PC-3 (cell line): ENCODE measurements around the gene SPATA2. TPM values are rescaled to one million over a fixed set of nuclear protein-coding genes. Genes with fewer than 3 reads are reported as not detected.
"Not testable (repeated sequence)": the region's sequence is repeated elsewhere in the genome, so short reads cannot be mapped to it uniquely, and the experiment has no call there.

Experiments
- ATAC-seq: fragments of 200-7000 bp; cut with Tn5 transposase; 2 replicates; pipeline ENCODE4 v1.9.1; 2020; ENCODE audit warnings: mild to moderate bottlenecking, moderate library complexity
- BruUV-seq: library from RNA; stranded (reverse); fragments of 400-500 nt; replicated peaks from 2 replicates; lab custom pipeline; 2021; lab: Mats Ljungman, UMichigan
- CTCF ChIA-PET: fragments of 300-600 bp; sonication (Branson Sonifier 250); formaldehyde crosslinking; loops from one replicate; lab custom pipeline; 2022; ENCODE audit warnings: antibody characterized with exemption; lab: Charles Lee
- POLR2A ChIA-PET: fragments of 300-600 bp; sonication (Branson Sonifier 250); formaldehyde crosslinking; loops from one replicate; lab custom pipeline; 2022; ENCODE audit warnings: antibody characterized with exemption; ENCODE audit not compliant: unreplicated experiment; lab: Charles Lee
- DNase-seq: peaks from one replicate; pipeline ENCODE4 v3.0.0-alpha.2; 2015
- H2AFZ ChIP-seq: fragments of 300-600 bp; sonication (generic); 2 replicates; pipeline ENCODE4 v1.6.0; 2016; ENCODE audit warnings: antibody characterized with exemption, low read length
- H3F3A ChIP-seq: fragments of 300-600 bp; sonication (generic); one replicate; pipeline ENCODE4 v1.6.0; 2017; ENCODE audit warnings: antibody characterized with exemption, low read length, control low read depth, mild to moderate bottlenecking; ENCODE audit not compliant: unreplicated experiment
- H3K27ac ChIP-seq: fragments of 300-600 bp; sonication (generic); 2 replicates; pipeline ENCODE4 v1.5.1; 2016; ENCODE audit warnings: mild to moderate bottlenecking, low read length
- H3K27me3 ChIP-seq: fragments of 300-600 bp; sonication (generic); 2 replicates; pipeline ENCODE4 v1.6.1; 2016; ENCODE audit warnings: low read length, mixed read lengths
- H3K36me3 ChIP-seq: fragments of 300-600 bp; sonication (generic); 2 replicates; pipeline ENCODE4 v1.6.1; 2016; ENCODE audit warnings: low read depth, mixed run types, low read length, mixed read lengths
- H3K4me1 ChIP-seq: fragments of 300-600 bp; sonication (generic); 2 replicates; pipeline ENCODE4 v1.5.1; 2016; ENCODE audit warnings: low read length; ENCODE audit not compliant: insufficient read depth
- H3K4me2 ChIP-seq: fragments of 300-600 bp; sonication (generic); 2 replicates; pipeline ENCODE4 v1.6.0; 2016; ENCODE audit warnings: low read length
- H3K4me3 ChIP-seq: fragments of 300-600 bp; sonication (generic); 2 replicates; pipeline ENCODE4 v1.5.1; 2016; ENCODE audit warnings: mild to moderate bottlenecking, low read length, mixed read lengths
- H3K79me2 ChIP-seq: fragments of 300-600 bp; sonication (generic); 2 replicates; pipeline ENCODE4 v1.6.1; 2017; ENCODE audit warnings: low read length, mixed read lengths
- H3K9ac ChIP-seq: fragments of 300-600 bp; sonication (generic); 2 replicates; pipeline ENCODE4 v1.6.0; 2016; ENCODE audit warnings: mild to moderate bottlenecking, low read length
- H3K9me2 ChIP-seq: fragments of 300-600 bp; sonication (generic); replicated peaks from 2 replicates; pipeline ENCODE4 v1.6.1; 2016; ENCODE audit warnings: mixed run types, low read length, mixed read lengths
- H3K9me3 ChIP-seq: fragments of 300-600 bp; sonication (generic); 2 replicates; pipeline ENCODE4 v1.6.1; 2016; ENCODE audit warnings: low read length, mixed read lengths
- H4K20me1 ChIP-seq: fragments of 300-600 bp; sonication (generic); 2 replicates; pipeline ENCODE4 v1.6.1; 2016; ENCODE audit warnings: low read length, mixed read lengths
- EZH2 ChIP-seq: fragments of 300-600 bp; sonication (generic); IDR thresholded peaks from one replicate; pipeline ENCODE4 v1.6.1; 2017; ENCODE audit warnings: antibody characterized with exemption, mild to moderate bottlenecking, low read length; ENCODE audit not compliant: unreplicated experiment
- EZH2phosphoT487 ChIP-seq: fragments of 300-600 bp; sonication (generic); IDR thresholded peaks from 2 replicates; pipeline ENCODE4 v1.6.1; 2018; ENCODE audit warnings: mild to moderate bottlenecking, antibody characterized with exemption, low read length, borderline replicate concordance
- intact Hi-C: fragments of 100-400 bp; cut with micrococcal nuclease; formaldehyde crosslinking; loops from 2 replicates; pipeline ENCODE4 v1.9.0; 2023
- total RNA-seq: library from RNA; depleted of rRNA; stranded (reverse); fragments of >200 nt; gene quantifications from 2 replicates; pipeline ENCODE4 v1.2.3, GENCODE V29; 2014
- TF ChIP-seq, protein P1 (sequence below): fragments of 300-600 bp; sonication (generic); conservative IDR thresholded peaks from 2 replicates; pipeline ENCODE4 v1.5.1; 2017; ENCODE audit warnings: antibody characterized with exemption, low read depth, mild to moderate bottlenecking, low read length

SPATA2 gene
- total RNA-seq, 1 experiment from 2014 or later = 7.4 TPM

GRCh38 chr20:49863666-49864065, 51.7 kb downstream of the SPATA2 start:
- no peaks in the 10 kb centered on the region for H4K20me1 ChIP-seq
- H3K27ac ChIP-seq = no peak overlapping the region
- peaks cover 18% of the 10 kb centered on the region for H3K4me1 ChIP-seq
- intact Hi-C loops = no loop called here
- no peaks in the 10 kb centered on the region for H3K27me3 ChIP-seq
- no peaks in the 10 kb centered on the region for H3K79me2 ChIP-seq
- ATAC-seq (no peak), DNase-seq (no peak)
- TF ChIP-seq EZH2 = no peak
- TF ChIP-seq, protein P1, sequence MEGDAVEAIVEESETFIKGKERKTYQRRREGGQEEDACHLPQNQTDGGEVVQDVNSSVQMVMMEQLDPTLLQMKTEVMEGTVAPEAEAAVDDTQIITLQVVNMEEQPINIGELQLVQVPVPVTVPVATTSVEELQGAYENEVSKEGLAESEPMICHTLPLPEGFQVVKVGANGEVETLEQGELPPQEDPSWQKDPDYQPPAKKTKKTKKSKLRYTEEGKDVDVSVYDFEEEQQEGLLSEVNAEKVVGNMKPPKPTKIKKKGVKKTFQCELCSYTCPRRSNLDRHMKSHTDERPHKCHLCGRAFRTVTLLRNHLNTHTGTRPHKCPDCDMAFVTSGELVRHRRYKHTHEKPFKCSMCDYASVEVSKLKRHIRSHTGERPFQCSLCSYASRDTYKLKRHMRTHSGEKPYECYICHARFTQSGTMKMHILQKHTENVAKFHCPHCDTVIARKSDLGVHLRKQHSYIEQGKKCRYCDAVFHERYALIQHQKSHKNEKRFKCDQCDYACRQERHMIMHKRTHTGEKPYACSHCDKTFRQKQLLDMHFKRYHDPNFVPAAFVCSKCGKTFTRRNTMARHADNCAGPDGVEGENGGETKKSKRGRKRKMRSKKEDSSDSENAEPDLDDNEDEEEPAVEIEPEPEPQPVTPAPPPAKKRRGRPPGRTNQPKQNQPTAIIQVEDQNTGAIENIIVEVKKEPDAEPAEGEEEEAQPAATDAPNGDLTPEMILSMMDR = no peak
- H3K9ac ChIP-seq = no peak overlapping the region
- H3K36me3 ChIP-seq = no peaks in the 10 kb centered on the region
- CTCF ChIA-PET = interaction anchor here (0.7 kb wide), 1 partner anchor 259 kb away, joined by 4 read pairs; no protein-coding TSS in a partner anchor
- BruUV-seq = no TSS peak
- no peaks in the 10 kb centered on the region for H3K9me3 ChIP-seq
- H2AFZ ChIP-seq = no peak overlapping the region
- no peaks in the 10 kb centered on the region for H3K9me2 ChIP-seq
- POLR2A ChIA-PET = no interaction called here
- H3K4me2 ChIP-seq = no peak overlapping the region
- H3F3A ChIP-seq = no peaks in the 10 kb centered on the region
- no peak overlapping the region for H3K4me3 ChIP-seq

DNA sequence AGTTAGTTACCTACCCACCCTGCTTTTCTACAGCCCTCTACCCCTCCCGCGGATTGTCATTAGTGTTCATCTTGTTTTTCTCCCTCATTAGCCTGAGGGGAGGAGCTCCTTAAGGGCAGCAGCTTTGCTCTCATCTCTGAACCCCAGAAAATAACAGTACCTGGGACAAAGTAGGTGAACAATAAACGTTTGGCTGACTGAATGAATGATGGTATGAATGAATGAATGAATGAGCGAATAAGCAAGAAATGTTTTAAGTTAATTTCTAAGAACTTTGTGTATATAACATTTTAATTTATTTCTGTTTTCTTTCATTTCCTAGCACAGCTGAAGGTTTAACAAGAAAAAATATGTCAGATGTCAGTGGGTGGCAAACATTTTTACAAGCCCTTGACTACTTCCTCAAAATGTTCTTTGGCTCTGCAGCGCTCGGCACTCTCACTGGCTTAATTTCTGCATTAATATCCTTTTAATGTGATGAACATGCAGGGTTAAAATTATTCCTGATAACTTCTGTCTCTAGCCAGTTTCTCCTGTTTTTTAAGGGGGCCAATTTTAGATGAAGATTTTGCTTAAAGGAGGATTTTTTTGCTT, 52.6 kb downstream of the SPATA2 start:
- Histone ChIP-seq H3F3A (no peaks in the 10 kb centered on the region), H3K9me3 (no peaks in the 10 kb centered on the region), H3K27me3 (no peaks in the 10 kb centered on the region), H3K9me2 (no peaks in the 10 kb centered on the region), H4K20me1 (no peaks in the 10 kb centered on the region), H3K79me2 (no peaks in the 10 kb centered on the region), H3K4me3 (no peak overlapping the region), H3K36me3 (no peaks in the 10 kb centered on the region), H3K4me1 (peaks cover 18% of the 10 kb centered on the region), H3K27ac (no peak overlapping the region), H2AFZ (no peak overlapping the region), H3K4me2 (no peak overlapping the region), H3K9ac (no peak overlapping the region)
- ChIA-PET CTCF (no interaction called here), POLR2A (interaction anchor here (0.6 kb wide), 1 partner anchor 74 kb away, joined by 3 read pairs; no protein-coding TSS in a partner anchor)
- no peak for DNase-seq
- intact Hi-C loops = no loop called here
- no peak for ATAC-seq
- no peak for TF ChIP-seq EZH2phosphoT487
- TF ChIP-seq EZH2 = no peak
- TF ChIP-seq, protein P1 = no peak
- no TSS peak for BruUV-seq

DNA sequence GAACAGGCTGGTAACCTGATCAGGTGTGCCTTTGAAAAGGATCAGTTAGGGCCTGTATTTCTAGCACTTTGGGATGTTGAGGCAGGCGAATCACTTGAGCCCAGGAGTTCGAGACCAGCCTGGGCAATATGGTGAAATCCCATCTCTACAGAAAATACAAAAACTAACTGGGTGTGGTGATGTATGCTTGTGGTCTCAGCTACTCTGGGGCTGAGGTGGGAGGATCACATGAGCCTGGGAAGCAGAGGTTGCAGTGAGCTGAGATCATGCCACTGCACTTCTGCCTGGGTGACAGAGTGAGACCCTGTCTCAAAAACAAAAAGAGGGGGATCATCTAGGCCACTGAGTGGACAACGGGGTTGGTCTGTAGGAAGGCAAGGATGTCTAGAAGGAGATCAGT, 54.1 kb downstream of the SPATA2 start:
- CTCF ChIA-PET, ATAC-seq, H2AFZ ChIP-seq, H3K9ac ChIP-seq, H3K79me2 ChIP-seq, POLR2A ChIA-PET, DNase-seq, H3K27ac ChIP-seq, H3K4me2 ChIP-seq, H3K9me2 ChIP-seq, H3K4me3 ChIP-seq, H4K20me1 ChIP-seq, H3K36me3 ChIP-seq, intact Hi-C loops, H3F3A ChIP-seq, H3K9me3 ChIP-seq, H3K27me3 ChIP-seq, BruUV-seq: not testable (repeated sequence)
- peaks cover 18% of the 10 kb centered on the region for H3K4me1 ChIP-seq
